ENCODE data around the gene DRC3. TPM values are rescaled to one million over a fixed set of nuclear protein-coding genes. Genes with fewer than 3 reads are reported as not detected.
"Not testable (repeated sequence)": the region's sequence is repeated elsewhere in the genome, so short reads cannot be mapped to it uniquely, and the experiment has no call there.

The DRC3 gene, protein sequence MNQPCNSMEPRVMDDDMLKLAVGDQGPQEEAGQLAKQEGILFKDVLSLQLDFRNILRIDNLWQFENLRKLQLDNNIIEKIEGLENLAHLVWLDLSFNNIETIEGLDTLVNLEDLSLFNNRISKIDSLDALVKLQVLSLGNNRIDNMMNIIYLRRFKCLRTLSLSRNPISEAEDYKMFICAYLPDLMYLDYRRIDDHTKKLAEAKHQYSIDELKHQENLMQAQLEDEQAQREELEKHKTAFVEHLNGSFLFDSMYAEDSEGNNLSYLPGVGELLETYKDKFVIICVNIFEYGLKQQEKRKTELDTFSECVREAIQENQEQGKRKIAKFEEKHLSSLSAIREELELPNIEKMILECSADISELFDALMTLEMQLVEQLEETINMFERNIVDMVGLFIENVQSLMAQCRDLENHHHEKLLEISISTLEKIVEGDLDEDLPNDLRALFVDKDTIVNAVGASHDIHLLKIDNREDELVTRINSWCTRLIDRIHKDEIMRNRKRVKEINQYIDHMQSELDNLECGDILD
- 0.48 and 0.49 TPM in 2 replicates for polyA plus RNA-seq (2014; cell fraction: cytosol; rRNA removed)
- polyA plus RNA-seq (2014; cell fraction: nucleus; rRNA removed) = 2.9 and 4.0 TPM in 2 replicates

DNA sequence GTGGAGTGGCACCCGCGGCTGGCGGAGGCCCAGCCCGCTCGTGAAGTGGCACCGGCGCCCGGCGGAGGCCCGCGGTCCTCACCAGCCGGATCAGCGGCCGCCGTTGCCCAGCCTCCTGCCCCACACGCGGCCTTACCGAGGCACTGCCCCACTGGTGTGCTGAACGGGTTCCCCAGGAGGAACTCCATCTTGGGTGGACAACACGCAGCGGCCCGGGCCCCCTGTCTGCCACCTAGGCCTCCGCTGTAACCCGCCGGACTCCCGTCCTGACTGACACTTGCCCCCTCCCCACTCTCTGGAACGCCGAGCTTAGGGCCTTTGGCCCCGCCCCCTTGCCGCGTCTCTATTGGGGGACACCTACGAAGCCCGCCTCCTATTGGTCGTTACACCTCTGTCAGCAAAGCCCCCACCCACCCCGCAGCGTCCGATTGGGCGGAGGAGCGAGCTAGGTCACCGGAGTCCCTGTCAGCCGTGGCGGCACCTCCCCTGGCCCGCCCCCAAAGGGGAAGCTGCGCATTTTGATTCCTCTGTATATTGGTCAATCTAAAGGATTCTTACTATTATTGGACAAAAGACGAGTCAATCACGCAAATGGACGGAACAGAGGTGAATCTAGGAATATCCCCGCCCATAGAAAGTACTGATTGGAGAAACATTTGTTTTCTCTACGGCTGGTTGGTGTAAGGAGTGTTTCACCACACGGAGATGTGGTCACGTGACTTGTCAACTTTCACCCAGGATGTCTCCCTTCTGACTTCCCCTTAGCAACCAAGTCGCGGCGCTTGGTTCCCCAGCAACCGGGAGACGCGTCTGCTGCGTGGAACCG, at the start of gene DRC3, which contains the start of gene TOM1L2:
TSS of gene DRC3 (plus strand) at position 737 of the 826 bp plus-strand sequence. CDS start 4,737 bp downstream, outside the sequence.
TSS of gene TOM1L2 (minus strand) at position 275 of the 826 bp plus-strand sequence. CDS start at position 188, 87 bp downstream.
- DNase-seq (ENCODE audit: low spot score) = peak; percentile 100

- no peak for DNase-seq (ENCODE audit: low spot score)
These were observed 48.4 kb upstream of the DRC3 start for GRCh38 chr17:17924131-17924856.

- no peak for DNase-seq (ENCODE audit: low spot score)
These were observed 47.8 kb upstream of the DRC3 start for GRCh38 chr17:17924857-17925250.

DNA sequence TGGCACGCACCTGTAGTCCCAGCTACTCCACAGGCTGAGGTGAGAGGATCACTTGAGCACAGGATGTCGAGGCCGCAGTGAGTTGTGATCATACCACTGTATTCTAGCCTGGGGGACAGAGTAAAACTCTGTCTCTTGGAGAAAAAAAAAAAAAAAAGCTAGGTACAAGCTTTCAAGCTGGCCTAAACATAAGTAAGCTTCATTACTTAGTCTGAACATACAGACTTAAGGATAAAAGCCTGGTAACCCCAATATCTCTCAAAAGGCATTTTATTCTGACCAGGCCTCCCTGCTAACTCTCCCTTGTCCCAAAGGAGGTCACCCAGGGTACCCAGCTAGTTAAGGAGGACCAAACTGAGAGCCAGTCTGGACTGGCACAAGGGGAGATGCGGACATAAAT, 46.6 kb upstream of the DRC3 start:
- DNase-seq (ENCODE audit: low spot score) = no peak

DNA sequence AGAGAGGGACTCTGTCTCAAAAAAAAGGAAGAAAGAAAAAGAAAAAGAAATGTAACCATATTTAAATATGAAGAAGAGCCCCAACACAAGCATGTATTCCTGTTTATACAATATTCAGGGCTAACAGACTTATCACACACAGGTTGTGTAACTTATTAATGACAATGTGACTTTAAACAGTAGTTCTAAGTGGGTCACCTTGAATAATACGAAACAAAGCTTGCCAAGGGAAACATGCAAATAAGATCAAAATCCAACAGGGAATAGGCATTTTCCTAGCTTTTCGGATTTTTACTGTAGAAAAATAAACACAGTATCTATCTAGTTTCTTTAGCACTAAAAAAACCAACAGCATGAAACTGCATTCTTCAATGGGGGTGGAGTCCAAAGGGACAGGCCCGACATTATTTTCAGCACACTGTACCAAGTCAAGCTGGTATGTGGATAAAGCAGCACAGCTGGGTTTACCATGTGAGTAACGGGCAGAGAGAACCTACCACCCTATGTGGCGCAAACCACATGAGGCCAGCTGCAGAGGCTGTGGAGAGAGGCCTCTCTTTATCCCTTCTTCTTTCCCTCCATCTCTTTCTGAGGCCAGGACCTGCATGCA, 45.7 kb upstream of the DRC3 start:
- no peak for DNase-seq (ENCODE audit: low spot score)

- no peak for DNase-seq (ENCODE audit: low spot score)
These were observed 44.0 kb upstream of the DRC3 start for GRCh38 chr17:17928398-17929287.

GRCh38 chr17:17929655-17930380, 42.8 kb upstream of the DRC3 start:
- no peak for DNase-seq (ENCODE audit: low spot score)

DNA sequence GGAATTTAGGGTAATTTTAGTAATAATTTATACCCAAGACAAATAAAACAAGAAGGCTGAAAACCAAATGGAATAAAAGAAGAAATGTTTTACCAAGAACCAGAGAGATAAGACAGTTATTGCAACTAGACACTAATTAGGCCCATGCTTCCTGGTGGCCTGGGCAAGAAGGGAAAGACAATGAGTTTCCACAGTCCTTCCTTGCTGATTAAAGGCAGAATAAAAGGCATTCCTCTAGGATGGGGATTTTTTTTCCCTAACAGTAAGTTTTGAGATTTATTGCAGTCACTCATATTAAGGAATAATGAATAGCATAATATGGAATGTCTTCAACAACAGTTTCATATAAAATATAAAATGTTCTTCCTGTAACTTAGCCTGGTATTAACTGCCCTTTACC, 42.0 kb upstream of the DRC3 start:
- DNase-seq (ENCODE audit: low spot score) = no peak

DNA sequence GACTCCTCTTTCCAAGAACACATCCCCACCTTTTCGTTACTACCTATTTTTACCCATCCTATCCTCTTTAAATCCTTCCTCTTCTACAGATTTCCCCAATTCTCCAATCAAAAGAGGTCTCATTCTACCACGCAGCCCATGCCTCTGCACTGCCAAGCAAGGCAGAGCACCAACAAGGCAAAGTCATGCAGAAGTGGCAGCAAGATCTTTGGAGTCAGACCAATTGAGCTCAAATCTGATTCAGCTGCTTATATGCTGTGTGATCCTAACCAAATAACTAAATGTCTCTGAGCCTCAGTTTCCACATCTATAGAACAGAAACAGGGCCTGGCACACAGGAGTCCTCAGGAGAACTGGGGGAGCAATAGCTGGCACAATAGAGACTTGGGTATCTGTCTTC, 41.5 kb upstream of the DRC3 start:
- no peak for DNase-seq (ENCODE audit: low spot score)

DNA sequence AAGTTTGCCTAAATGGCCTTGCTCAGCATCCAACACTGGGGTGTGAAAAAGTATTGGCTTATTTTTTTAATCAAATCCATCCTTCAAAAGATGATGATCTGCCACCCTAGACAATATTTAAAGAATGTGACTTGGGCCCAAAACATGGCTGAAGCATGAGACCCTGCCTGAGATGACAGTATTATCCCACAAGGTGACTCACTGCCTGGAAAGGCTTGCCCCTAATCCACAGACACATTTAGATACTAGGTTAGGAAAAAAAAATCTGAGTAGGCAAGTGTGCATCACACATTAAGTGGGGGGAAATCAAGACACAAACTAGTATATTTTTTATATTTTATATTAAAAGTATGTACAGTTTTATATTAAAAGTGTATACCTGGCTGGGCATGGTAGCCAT, 38.9 kb upstream of the DRC3 start:
- DNase-seq (ENCODE audit: low spot score) = no peak

DNA sequence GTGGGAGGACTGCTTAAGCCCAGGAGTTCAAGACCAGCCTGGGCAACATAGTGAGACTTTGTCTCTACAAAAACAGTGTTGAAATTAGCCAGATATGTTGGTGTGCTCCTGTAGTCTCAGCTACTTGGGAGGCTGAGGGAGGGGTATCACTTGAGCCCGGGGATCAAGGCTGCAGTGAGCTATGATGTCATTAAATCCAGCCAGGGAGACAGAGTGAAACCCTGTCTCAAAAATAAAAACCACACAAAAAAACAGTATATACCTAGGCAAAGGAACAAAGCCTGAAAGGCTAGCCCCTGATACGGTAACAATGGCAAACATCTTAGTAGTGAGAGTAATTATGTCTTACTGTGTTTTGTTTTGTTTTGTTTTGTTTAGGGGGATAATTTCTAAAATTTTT, 38.4 kb upstream of the DRC3 start:
- DNase-seq (ENCODE audit: low spot score) = no peak

GRCh38 chr17:17934806-17935205, 37.9 kb upstream of the DRC3 start:
- DNase-seq (ENCODE audit: low spot score) = no peak

GRCh38 chr17:17935321-17936271, 37.1 kb upstream of the DRC3 start:
- no peak for DNase-seq (ENCODE audit: low spot score)

GRCh38 chr17:17937201-17937853, 35.3 kb upstream of the DRC3 start:
- no peak for DNase-seq (ENCODE audit: low spot score)

DNA sequence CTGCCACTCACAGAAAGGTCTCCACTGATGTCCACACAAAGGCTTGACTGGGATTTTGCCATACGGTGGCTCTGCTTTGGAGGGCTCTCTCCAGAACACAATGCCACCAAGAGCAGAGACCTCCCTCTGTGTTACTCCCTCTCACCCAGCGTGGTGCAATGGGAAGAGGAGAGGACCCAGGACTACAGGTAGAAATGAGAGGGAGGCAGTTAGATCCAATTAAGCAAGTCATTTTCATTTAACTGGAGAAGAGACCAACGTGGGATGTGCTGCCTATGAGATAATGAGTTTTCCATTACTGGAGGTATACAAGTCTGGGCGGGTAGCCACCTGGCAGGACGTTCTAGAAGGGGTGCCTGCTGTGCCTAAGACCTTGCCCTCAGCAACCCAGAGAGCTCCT, 34.7 kb upstream of the DRC3 start:
- no peak for DNase-seq (ENCODE audit: low spot score)

- DNase-seq (ENCODE audit: low spot score) = no peak
These were observed 34.1 kb upstream of the DRC3 start for GRCh38 chr17:17938388-17939107.

- DNase-seq (ENCODE audit: low spot score) = not testable (repeated sequence)
These were observed 32.7 kb upstream of the DRC3 start for GRCh38 chr17:17939941-17940340.
